IMR-90 (cell line): ENCODE measurements around the gene CERK.

Source experiments
- CTCF ChIP-seq: conservative IDR thresholded peaks from 2 replicates; pipeline ENCODE4 v1.5.1; 2012; ENCODE audit warnings: mild to moderate bottlenecking, low read depth, low read length, improper control_type of control experiment
- FOS ChIP-seq: fragments of 150-350 bp; IDR thresholded peaks from 2 replicates; pipeline ENCODE4 v1.6.1; 2016; ENCODE audit warnings: low read depth, low read length
- POLR2A ChIP-seq: IDR thresholded peaks from 2 replicates; pipeline ENCODE4 v1.6.1; 2012; ENCODE audit warnings: mild to moderate bottlenecking, low read depth, low read length
- RAD21 ChIP-seq: IDR thresholded peaks from 2 replicates; pipeline ENCODE4 v1.6.1; 2012; ENCODE audit warnings: low read length, improper control_type of control experiment
- RFX5 ChIP-seq: IDR thresholded peaks from 2 replicates; pipeline ENCODE4 v1.8.0; 2012; ENCODE audit warnings: low read depth, mild to moderate bottlenecking, low read length, moderate library complexity

- TF ChIP-seq CTCF (no peak), RFX5 (no peak), FOS (no peak), POLR2A (no peak), RAD21 (no peak)
These were observed 43.2 kb upstream of the CERK start for GRCh38 chr22:46781291-46781690.
